Breast epithelium (tissue), 4 donors: ENCODE data around the gene GABRD. TPM values are rescaled to one million over a fixed set of nuclear protein-coding genes. Genes with fewer than 3 reads are reported as not detected.

ENCODE experiments used
- DNase-seq, 2 donors: peaks; one replicate each; pipeline ENCODE4 v3.0.0-alpha.2; 2019; ENCODE audit warnings: low spot score in 2 of 2
- H3K27ac ChIP-seq, 2 donors: fragments of 200-600 bp; sonication (generic) in 1 of 2; one replicate each; pipeline ENCODE4 v1.5.1; 2016 to 2019; ENCODE audit warnings: mild to moderate bottlenecking in 1 of 2
- H3K27me3 ChIP-seq, 2 donors: fragments of 200-600 bp; sonication (generic) in 1 of 2; one replicate each; pipeline versions ENCODE4 v1.5.1 to v1.6.0; 2017 to 2019; ENCODE audit warnings: control low read depth in 1 of 2, mild to moderate bottlenecking in 1 of 2
- H3K36me3 ChIP-seq: fragments of 200-600 bp; one replicate; pipeline ENCODE4 v1.5.1; 2019
- H3K4me1 ChIP-seq, 2 donors: fragments of 200-600 bp; sonication (generic); one replicate each; pipeline ENCODE4 v1.5.1; 2016 to 2019; ENCODE audit warnings: control low read depth in 1 of 2
- H3K4me3 ChIP-seq, 3 donors: fragments of 200-600 bp; sonication (generic); 1 replicate in 2 of 3; 2 replicates in 1 of 3; pipeline ENCODE4 v1.5.1; 2016 to 2019; ENCODE audit warnings: mild to moderate bottlenecking in 3 of 3, moderate library complexity in 2 of 3
- H3K9me3 ChIP-seq, 2 donors: fragments of 200-600 bp; sonication (generic) in 1 of 2; one replicate each; pipeline ENCODE4 v1.5.1; 2016 to 2019; ENCODE audit warnings: control low read depth in 1 of 2
- CTCF ChIP-seq, 3 donors: fragments of 450-650 bp; IDR thresholded peaks; one replicate each; pipeline ENCODE4 v1.5.1; 2016 to 2017; ENCODE audit warnings: antibody characterized with exemption in 3 of 3, mild to moderate bottlenecking in 3 of 3, moderate library complexity in 3 of 3
- POLR2A ChIP-seq: fragments of 450-650 bp; IDR thresholded peaks from one replicate; pipeline ENCODE4 v1.6.1; 2016; ENCODE audit warnings: antibody characterized with exemption, mild to moderate bottlenecking, moderate library complexity
- POLR2AphosphoS5 ChIP-seq, 3 donors: sonication (generic); formaldehyde crosslinking; IDR thresholded peaks; one replicate each; pipeline ENCODE4 v1.6.1; 2017; ENCODE audit warnings: antibody characterized with exemption in 3 of 3
- intact Hi-C: fragments of 100-400 bp; cut with DNase I; formaldehyde crosslinking; loops from one replicate; pipeline ENCODE4 v1.15.1; 2023; ENCODE audit warnings: low total_unique reads
- total RNA-seq, 3 donors: library from RNA; depleted of rRNA; stranded (reverse); fragments of >200 nt; gene quantifications; one replicate each; pipeline ENCODE4 v1.1.0, GENCODE V29; 2016

Gene GABRD
- total RNA-seq, 3 donors from 2014 or later: not detected

GRCh38 chr1:2029561-2029960 is 10.4 kb downstream of the GABRD start:
- no peak overlapping the region for H3K4me3 ChIP-seq
- H3K9me3 ChIP-seq: no peaks in the 10 kb centered on the region
- H3K36me3 ChIP-seq: no peaks in the 10 kb centered on the region
- H3K27ac ChIP-seq: no peak overlapping the region
- H3K27me3 ChIP-seq: peaks cover 1 to 8% of the 10 kb centered on the region in 2 donors
- intact Hi-C loops: no loop called here
- H3K4me1 ChIP-seq: no peaks in the 10 kb centered on the region
- no peak for DNase-seq
- TF ChIP-seq POLR2A: no peak
- TF ChIP-seq POLR2AphosphoS5 (IDR thresholded peaks at IDR 0.05): no peak
- no peak for TF ChIP-seq CTCF (IDR thresholded peaks at IDR 0.05)

GRCh38 chr1:2030076-2030871 is 11.1 kb downstream of the GABRD start:
- intact Hi-C loops: no loop called here
- Histone ChIP-seq H3K4me1 (no peaks in the 10 kb centered on the region), H3K4me3 (no peak overlapping the region), H3K9me3 (no peaks in the 10 kb centered on the region), H3K36me3 (no peaks in the 10 kb centered on the region), H3K27ac (no peak overlapping the region), H3K27me3 (peaks cover 0 to 1% of the 10 kb centered on the region in 2 donors)
- no peak for TF ChIP-seq POLR2AphosphoS5 (IDR thresholded peaks at IDR 0.05)
- no peak for TF ChIP-seq CTCF (IDR thresholded peaks at IDR 0.05)
- no peak for DNase-seq

GRCh38 chr1:2031546-2032540 is 12.7 kb downstream of the GABRD start:
- no peaks in the 10 kb centered on the region for H3K36me3 ChIP-seq
- intact Hi-C loops: no loop called here

GRCh38 chr1:2032737-2033136 is 13.6 kb downstream of the GABRD start:
- H3K27ac ChIP-seq: no peak overlapping the region
- H3K4me1 ChIP-seq: no peaks in the 10 kb centered on the region
- no peaks in the 10 kb centered on the region for H3K36me3 ChIP-seq
- no peaks in the 10 kb centered on the region for H3K9me3 ChIP-seq
- no peak for DNase-seq
- TF ChIP-seq CTCF (IDR thresholded peaks at IDR 0.05): no peak
- TF ChIP-seq POLR2AphosphoS5 (IDR thresholded peaks at IDR 0.05): no peak
- TF ChIP-seq POLR2A: no peak
- no peaks in the 10 kb centered on the region for H3K27me3 ChIP-seq
- H3K4me3 ChIP-seq: no peak overlapping the region
- intact Hi-C loops: no loop called here

More at GRCh38 chr1:2031546-2032540, 12.7 kb downstream of the GABRD start:
- no peaks in the 10 kb centered on the region for H3K4me1 ChIP-seq
- peak in 1 of 2 donors; percentile 67 for DNase-seq
- H3K27me3 ChIP-seq: no peaks in the 10 kb centered on the region
- no peak overlapping the region for H3K27ac ChIP-seq
- no peak for TF ChIP-seq CTCF (IDR thresholded peaks at IDR 0.05)
- TF ChIP-seq POLR2AphosphoS5 (IDR thresholded peaks at IDR 0.05): no peak
- H3K9me3 ChIP-seq: no peaks in the 10 kb centered on the region
- no peak overlapping the region for H3K4me3 ChIP-seq

- DNase-seq: no peak
- Histone ChIP-seq H3K4me3 (no peak overlapping the region), H3K27ac (no peak overlapping the region), H3K27me3 (no peaks in the 10 kb centered on the region), H3K9me3 (peaks cover 0 to 2% of the 10 kb centered on the region in 2 donors), H3K4me1 (no peaks in the 10 kb centered on the region), H3K36me3 (no peaks in the 10 kb centered on the region)
- TF ChIP-seq POLR2A (no peak), CTCF (IDR thresholded peaks at IDR 0.05) (no peak)
- intact Hi-C loops: no loop called here
Observed at GRCh38 chr1:2033165-2033564, 14.0 kb downstream of the GABRD start.
